GM20000 (cell line): ENCODE measurements around the gene CDH22.

Experiments
- DNase-seq: peaks from one replicate; pipeline ENCODE4 v3.0.0; 2012; ENCODE audit warnings: low spot score
- CTCF ChIP-seq: IDR thresholded peaks from 2 replicates; pipeline ENCODE4 v1.5.1; 2012; ENCODE audit warnings: mild to moderate bottlenecking, control low read depth; ENCODE audit errors: extremely low read depth, missing control alignments

CDH22 gene

GRCh38 chr20:46173652-46174468 is 134.4 kb downstream of the CDH22 start:
- no peak for DNase-seq
- TF ChIP-seq CTCF: no peak

- no peak for TF ChIP-seq CTCF
- DNase-seq: no peak
Observed at GRCh38 chr20:46172961-46173536, 135.2 kb downstream of the CDH22 start.

GRCh38 chr20:46172455-46172854 is 135.8 kb downstream of the CDH22 start:
- TF ChIP-seq CTCF: no peak
- no peak for DNase-seq

- no peak for TF ChIP-seq CTCF
- DNase-seq: no peak
Observed at GRCh38 chr20:46171909-46172308, 136.4 kb downstream of the CDH22 start.

- DNase-seq: no peak
- TF ChIP-seq CTCF: no peak
Observed at GRCh38 chr20:46171476-46171875, 136.8 kb downstream of the CDH22 start.

GRCh38 chr20:46169245-46170171 is 138.8 kb downstream of the CDH22 start:
- no peak for DNase-seq
- TF ChIP-seq CTCF: no peak

- no peak for DNase-seq
- TF ChIP-seq CTCF: no peak
Observed at GRCh38 chr20:46168438-46168837, 139.9 kb downstream of the CDH22 start.
